ENCODE measurements around the gene WDR1.

GRCh38 chr4:10135260-10135659, 18.7 kb upstream of the WDR1 start:
- no peak for TF ChIP-seq CTCF (IDR thresholded peaks at IDR 0.05)
- TF ChIP-seq EP300 (IDR thresholded peaks at IDR 0.05; ENCODE audit: low read depth), result no peak
- no peak for TF ChIP-seq POLR2A (IDR thresholded peaks at IDR 0.05)

Measured in transverse colon (tissue), 3 donors.